Stimulated activated effector memory CD8-positive, alpha-beta T cell treated with anti-CD3 and anti-CD28 coated beads, Interleukin-12 subunit alpha, Interleukin-12 subunit beta, amount 100 ng/mL, for 72 hours (primary cell): ENCODE results near the gene SRP9.
"Not testable (repeated sequence)": the region's sequence is repeated elsewhere in the genome, so short reads cannot be mapped to it uniquely, and the experiment has no call there.

ENCODE experiments used
- ATAC-seq: fragments of 150-1000 bp; cut with Tn5 transposase; 2 replicates; pipeline ENCODE4 v1.10.0; 2021
- DNase-seq, 2 donors: peaks; one replicate each; pipeline ENCODE4 v3.0.0; 2021 to 2022; ENCODE audit warnings: low spot score in 2 of 2
- H3K27ac Mint-ChIP-seq: one replicate; pipeline ENCODE4 v1.8.0; 2022; ENCODE audit warnings: mild to moderate bottlenecking, mixed read lengths
- H3K36me3 Mint-ChIP-seq: one replicate; pipeline ENCODE4 v1.8.0; 2022; ENCODE audit warnings: mild to moderate bottlenecking, mixed read lengths
- H3K4me1 Mint-ChIP-seq: one replicate; pipeline ENCODE4 v1.8.0; 2022; ENCODE audit warnings: mixed read lengths
- H3K4me3 Mint-ChIP-seq: one replicate; pipeline ENCODE4 v1.8.0; 2022; ENCODE audit warnings: mild to moderate bottlenecking, mixed read lengths
- H3K9me3 Mint-ChIP-seq: one replicate; pipeline ENCODE4 v1.8.0; 2022; ENCODE audit warnings: mixed read lengths

The SRP9 gene

GRCh38 chr1:225815090-225815489, 37.5 kb downstream of the SRP9 start:
- not testable (repeated sequence) for H3K9me3 Mint-ChIP-seq, H3K27ac Mint-ChIP-seq, H3K36me3 Mint-ChIP-seq, ATAC-seq, H3K4me1 Mint-ChIP-seq, H3K4me3 Mint-ChIP-seq, DNase-seq

GRCh38 chr1:225815526-225816178, 38.0 kb downstream of the SRP9 start:
- Mint-ChIP-seq H3K27ac (no peak overlapping the region), H3K9me3 (no peaks in the 10 kb centered on the region), H3K4me1 (peaks cover 5% of the 10 kb centered on the region), H3K4me3 (no peak overlapping the region), H3K36me3 (no peaks in the 10 kb centered on the region)
- no peak for ATAC-seq
- DNase-seq, result no peak

- no peak for ATAC-seq
- H3K9me3 Mint-ChIP-seq, result no peaks in the 10 kb centered on the region
- no peak for DNase-seq
- H3K27ac Mint-ChIP-seq, result no peak overlapping the region
- no peaks in the 10 kb centered on the region for H3K36me3 Mint-ChIP-seq
- H3K4me3 Mint-ChIP-seq, result no peak overlapping the region
- H3K4me1 Mint-ChIP-seq, result no peaks in the 10 kb centered on the region
Observed at GRCh38 chr1:225816643-225817538, 39.3 kb downstream of the SRP9 start.

GRCh38 chr1:225817611-225818061, 40.0 kb downstream of the SRP9 start:
- H3K36me3 Mint-ChIP-seq, result no peaks in the 10 kb centered on the region
- DNase-seq (no peak), ATAC-seq (no peak)
- no peaks in the 10 kb centered on the region for H3K9me3 Mint-ChIP-seq
- no peak overlapping the region for H3K4me3 Mint-ChIP-seq
- H3K27ac Mint-ChIP-seq, result no peak overlapping the region
- H3K4me1 Mint-ChIP-seq, result no peaks in the 10 kb centered on the region

GRCh38 chr1:225818229-225818628, 40.6 kb downstream of the SRP9 start:
- H3K36me3 Mint-ChIP-seq, result no peaks in the 10 kb centered on the region
- no peaks in the 10 kb centered on the region for H3K9me3 Mint-ChIP-seq
- H3K27ac Mint-ChIP-seq, result no peak overlapping the region

GRCh38 chr1:225819346-225820192, 41.9 kb downstream of the SRP9 start:
- H3K36me3 Mint-ChIP-seq, result no peaks in the 10 kb centered on the region
- no peaks in the 10 kb centered on the region for H3K9me3 Mint-ChIP-seq
- no peak for ATAC-seq
- H3K4me1 Mint-ChIP-seq, result no peaks in the 10 kb centered on the region
- H3K4me3 Mint-ChIP-seq, result no peak overlapping the region
- DNase-seq, result no peak
- H3K27ac Mint-ChIP-seq, result no peak overlapping the region

More at GRCh38 chr1:225818229-225818628, 40.6 kb downstream of the SRP9 start:
- DNase-seq (no peak), ATAC-seq (no peak)
- H3K4me3 Mint-ChIP-seq, result no peak overlapping the region
- no peaks in the 10 kb centered on the region for H3K4me1 Mint-ChIP-seq

- Mint-ChIP-seq H3K9me3 (no peaks in the 10 kb centered on the region), H3K4me1 (no peaks in the 10 kb centered on the region), H3K27ac (no peak overlapping the region), H3K4me3 (no peak overlapping the region), H3K36me3 (no peaks in the 10 kb centered on the region)
- ATAC-seq, result no peak
- no peak for DNase-seq
Observed at GRCh38 chr1:225820522-225821120, 43.0 kb downstream of the SRP9 start.

- Mint-ChIP-seq H3K4me1 (no peaks in the 10 kb centered on the region), H3K27ac (no peak overlapping the region), H3K36me3 (no peaks in the 10 kb centered on the region), H3K4me3 (no peak overlapping the region), H3K9me3 (no peaks in the 10 kb centered on the region)
- ATAC-seq (no peak), DNase-seq (no peak)
Observed at GRCh38 chr1:225822655-225823403, 45.2 kb downstream of the SRP9 start.

GRCh38 chr1:225823811-225824261, 46.2 kb downstream of the SRP9 start:
- Mint-ChIP-seq H3K9me3 (no peaks in the 10 kb centered on the region), H3K4me3 (no peak overlapping the region), H3K4me1 (no peaks in the 10 kb centered on the region), H3K36me3 (no peaks in the 10 kb centered on the region), H3K27ac (no peak overlapping the region)
- ATAC-seq (no peak), DNase-seq (no peak)

GRCh38 chr1:225824533-225824941, 46.9 kb downstream of the SRP9 start:
- DNase-seq, result no peak
- H3K4me1 Mint-ChIP-seq, result no peaks in the 10 kb centered on the region
- H3K36me3 Mint-ChIP-seq, result no peaks in the 10 kb centered on the region
- H3K27ac Mint-ChIP-seq, result no peak overlapping the region
- no peaks in the 10 kb centered on the region for H3K9me3 Mint-ChIP-seq
- no peak for ATAC-seq
- no peak overlapping the region for H3K4me3 Mint-ChIP-seq

GRCh38 chr1:225825078-225825477, 47.5 kb downstream of the SRP9 start:
- ATAC-seq (no peak), DNase-seq (no peak)
- no peaks in the 10 kb centered on the region for H3K9me3 Mint-ChIP-seq
- no peaks in the 10 kb centered on the region for H3K36me3 Mint-ChIP-seq
- H3K4me1 Mint-ChIP-seq, result no peaks in the 10 kb centered on the region
- no peak overlapping the region for H3K27ac Mint-ChIP-seq
- H3K4me3 Mint-ChIP-seq, result no peak overlapping the region

GRCh38 chr1:225825607-225826007, 48.0 kb downstream of the SRP9 start:
- H3K36me3 Mint-ChIP-seq, result no peaks in the 10 kb centered on the region
- no peaks in the 10 kb centered on the region for H3K9me3 Mint-ChIP-seq
- no peak overlapping the region for H3K4me3 Mint-ChIP-seq
- H3K27ac Mint-ChIP-seq, result no peak overlapping the region
- ATAC-seq (no peak), DNase-seq (no peak)
- no peaks in the 10 kb centered on the region for H3K4me1 Mint-ChIP-seq

- no peaks in the 10 kb centered on the region for H3K9me3 Mint-ChIP-seq
- no peak overlapping the region for H3K27ac Mint-ChIP-seq
- ATAC-seq (no peak), DNase-seq (no peak)
- no peaks in the 10 kb centered on the region for H3K4me1 Mint-ChIP-seq
- H3K4me3 Mint-ChIP-seq, result no peak overlapping the region
- no peaks in the 10 kb centered on the region for H3K36me3 Mint-ChIP-seq
Observed at GRCh38 chr1:225827076-225827475, 49.5 kb downstream of the SRP9 start.

- no peaks in the 10 kb centered on the region for H3K36me3 Mint-ChIP-seq
- H3K27ac Mint-ChIP-seq, result no peak overlapping the region
- no peak overlapping the region for H3K4me3 Mint-ChIP-seq
- DNase-seq (no peak), ATAC-seq (no peak)
- no peaks in the 10 kb centered on the region for H3K4me1 Mint-ChIP-seq
- no peaks in the 10 kb centered on the region for H3K9me3 Mint-ChIP-seq
Observed at GRCh38 chr1:225828706-225829345, 51.2 kb downstream of the SRP9 start.
